AG04449 (cell line): ENCODE data around the gene SMYD3.

Source experiments
- CTCF ChIA-PET: fragments of 350-600 bp; formaldehyde crosslinking; extraction: SDS; loops from one replicate; lab custom pipeline; 2021; ENCODE audit warnings: antibody characterized with exemption; lab: Yijun Ruan, JAX
- POLR2A ChIA-PET: fragments of 400-600, 350-600 bp; formaldehyde crosslinking; extraction: SDS; loops from one replicate; lab custom pipeline; 2020; ENCODE audit warnings: antibody characterized with exemption, inconsistent platforms; lab: Yijun Ruan, JAX
- DNase-seq: peaks from one replicate; pipeline ENCODE4 v3.0.0-alpha.2; 2010; ENCODE audit warnings: low read depth, low spot score
- H3K4me3 ChIP-seq: 2 replicates; pipeline ENCODE4 v1.5.1; 2011; ENCODE audit warnings: low read depth, mild to moderate bottlenecking, control low read depth, low read length
- CTCF ChIP-seq: IDR thresholded peaks from one replicate; pipeline ENCODE4 v1.5.1; 2011; ENCODE audit warnings: mild to moderate bottlenecking, moderate library complexity, low read length, control low read depth, inconsistent platforms; ENCODE audit not compliant: insufficient read depth; ENCODE audit errors: missing control alignments

Gene SMYD3

GRCh38 chr1:246043556-246043955 lies 463.5 kb downstream of the SMYD3 start:
- DNase-seq = no peak
- POLR2A ChIA-PET = no interaction called here
- TF ChIP-seq CTCF = no peak
- CTCF ChIA-PET = no interaction called here
- no peak overlapping the region for H3K4me3 ChIP-seq

- ChIA-PET POLR2A (no interaction called here), CTCF (interaction anchor here (1.9 kb wide), 1 partner anchor 31 kb away, joined by 8 read pairs; no protein-coding TSS in a partner anchor)
- no peak for DNase-seq
- H3K4me3 ChIP-seq = no peak overlapping the region
- TF ChIP-seq CTCF = no peak
Measured at GRCh38 chr1:246041360-246041759, 465.7 kb downstream of the SMYD3 start.

GRCh38 chr1:246040200-246040890 lies 466.7 kb downstream of the SMYD3 start:
- POLR2A ChIA-PET = no interaction called here
- TF ChIP-seq CTCF = no peak
- DNase-seq = no peak
- CTCF ChIA-PET = no interaction called here
- H3K4me3 ChIP-seq = no peak overlapping the region

DNA sequence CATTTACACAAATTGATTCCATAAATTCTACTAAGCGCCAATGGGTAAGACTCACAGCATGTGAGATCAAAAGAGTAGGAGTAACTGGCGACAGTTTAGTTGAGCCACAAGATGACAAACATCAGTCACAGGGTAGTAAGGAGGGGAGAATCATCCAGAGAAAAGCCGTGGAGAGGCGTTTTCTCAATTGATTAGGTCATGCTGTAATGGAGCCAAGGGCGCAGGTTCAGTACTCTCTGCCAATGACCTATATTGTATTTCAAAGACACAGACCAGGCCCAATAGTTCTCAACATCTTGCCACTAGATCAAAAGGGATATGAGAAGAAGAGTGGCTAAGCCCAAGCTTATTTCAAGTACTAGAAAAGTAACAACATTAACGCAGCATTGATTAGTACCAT lies 467.5 kb downstream of the SMYD3 start:
- POLR2A ChIA-PET = no interaction called here
- DNase-seq = no peak
- H3K4me3 ChIP-seq = no peak overlapping the region
- no peak for TF ChIP-seq CTCF
- CTCF ChIA-PET = no interaction called here

- ChIA-PET CTCF (no interaction called here), POLR2A (no interaction called here)
- DNase-seq = no peak
- TF ChIP-seq CTCF = no peak
- no peak overlapping the region for H3K4me3 ChIP-seq
Measured at GRCh38 chr1:246037832-246038231, 469.2 kb downstream of the SMYD3 start.

DNA sequence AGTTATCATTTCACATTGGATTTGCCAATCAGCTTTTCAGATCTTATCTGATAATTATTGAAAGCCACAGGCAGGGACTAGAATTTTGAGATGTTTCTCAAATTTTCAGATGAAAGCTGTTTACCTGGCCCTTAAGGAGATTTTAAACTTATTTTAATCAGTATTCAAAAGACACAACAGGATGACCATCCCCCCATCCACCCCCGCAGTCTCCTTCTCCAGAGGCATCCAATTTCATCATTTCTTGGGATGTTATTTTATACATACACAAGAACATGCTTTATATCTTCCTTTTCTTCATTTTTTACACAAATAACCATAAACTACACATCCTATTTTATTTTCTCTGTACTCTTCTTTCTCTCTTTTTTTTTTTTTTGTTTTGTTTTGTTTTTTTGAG lies 470.9 kb downstream of the SMYD3 start:
- ChIA-PET POLR2A (no interaction called here), CTCF (interaction anchor here (1.0 kb wide), 1 partner anchor 26 kb away, joined by 3 read pairs; no protein-coding TSS in a partner anchor)
- TF ChIP-seq CTCF = no peak
- DNase-seq = no peak
- no peak overlapping the region for H3K4me3 ChIP-seq
